Measurements from ENCODE around the gene KLHL8. TPM values are rescaled to one million over a fixed set of nuclear protein-coding genes. Genes with fewer than 3 reads are reported as not detected.

KLHL8 gene
- total RNA-seq, 1 experiment from 2014 or later, result 9.9 TPM

DNA sequence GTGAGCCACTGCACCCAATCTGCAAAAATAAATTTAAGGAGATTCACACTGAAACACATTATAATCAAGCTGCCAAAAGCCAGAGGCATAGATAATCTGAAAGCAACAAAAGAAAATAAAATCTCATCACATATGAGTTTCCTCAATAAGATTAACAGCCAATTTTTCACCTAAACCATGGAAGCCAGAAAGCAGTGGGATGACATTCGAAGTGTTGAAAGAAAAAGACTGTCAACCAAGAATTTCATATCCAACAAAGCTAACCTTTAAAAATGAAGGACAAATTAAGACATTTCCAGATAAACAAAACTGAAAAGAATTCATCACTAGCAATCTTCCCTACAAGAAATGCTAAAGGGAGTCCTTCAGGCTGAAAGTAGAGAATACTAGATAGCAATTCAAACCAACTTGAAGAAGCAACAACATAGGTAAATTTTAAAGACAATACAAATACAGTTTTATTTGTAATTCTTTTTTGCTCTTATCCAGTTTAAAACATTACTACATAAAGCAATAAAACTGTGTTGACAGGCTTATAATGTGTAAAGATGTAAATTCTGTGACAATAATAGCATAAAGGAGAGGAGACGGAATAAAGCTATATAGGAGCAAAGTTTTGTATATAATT is 23.1 kb upstream of the KLHL8 start:
- peaks cover 13% of the 10 kb centered on the region for H3K4me1 Mint-ChIP-seq (ENCODE audit: low read depth, unreplicated experiment)
- no peak overlapping the region for H3K4me3 Mint-ChIP-seq (ENCODE audit: low read depth, unreplicated experiment)
- CTCF ChIA-PET, result interaction anchor here (0.6 kb wide), 1 partner anchor 570 kb away, joined by 3 read pairs; no protein-coding TSS in a partner anchor
- BruUV-seq (replicated peaks), result no TSS peak
- H3K9me3 Mint-ChIP-seq (ENCODE audit: low read depth, unreplicated experiment), result peaks cover 11% of the 10 kb centered on the region
- no peak for DNase-seq
- no peaks in the 10 kb centered on the region for H3K27me3 Mint-ChIP-seq (ENCODE audit: unreplicated experiment)
- H3K27ac Mint-ChIP-seq (ENCODE audit: unreplicated experiment), result no peak overlapping the region
- TF ChIP-seq CTCF (IDR thresholded peaks at IDR 0.05; ENCODE audit: unreplicated experiment), result no peak
- no peaks in the 10 kb centered on the region for H3K36me3 Mint-ChIP-seq (ENCODE audit: insufficient read depth, unreplicated experiment)
- intact Hi-C loops (cut with micrococcal nuclease; ENCODE audit: unreplicated experiment), result no loop called here

DNA sequence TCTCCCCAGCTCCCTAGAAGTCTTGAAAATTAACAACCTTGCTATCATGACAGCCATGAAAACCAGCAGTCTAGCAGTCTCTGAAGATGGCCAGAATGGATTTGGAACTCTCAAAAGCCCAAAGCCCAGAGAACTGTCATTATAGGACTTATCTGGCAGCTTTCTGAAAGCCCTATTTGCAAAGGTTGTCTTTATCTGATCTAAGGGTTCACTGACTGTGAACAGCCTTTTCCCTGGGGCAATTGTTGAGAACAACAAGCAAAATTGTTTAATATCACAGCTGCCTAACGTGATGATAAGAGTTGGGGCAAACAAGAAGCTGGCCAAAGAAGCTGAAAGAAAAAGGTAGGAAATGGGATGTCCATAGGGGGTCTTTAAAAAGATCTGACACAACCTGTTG is 20.9 kb upstream of the KLHL8 start:
- no TSS peak for BruUV-seq (replicated peaks)
- no peak for DNase-seq
- TF ChIP-seq CTCF (IDR thresholded peaks at IDR 0.05; ENCODE audit: unreplicated experiment), result no peak
- Mint-ChIP-seq H3K36me3 (ENCODE audit: insufficient read depth, unreplicated experiment) (no peaks in the 10 kb centered on the region), H3K9me3 (ENCODE audit: low read depth, unreplicated experiment) (peaks cover 11% of the 10 kb centered on the region), H3K27ac (ENCODE audit: unreplicated experiment) (no peak overlapping the region), H3K27me3 (ENCODE audit: unreplicated experiment) (no peaks in the 10 kb centered on the region), H3K4me1 (ENCODE audit: low read depth, unreplicated experiment) (peaks cover 13% of the 10 kb centered on the region), H3K4me3 (ENCODE audit: low read depth, unreplicated experiment) (no peak overlapping the region)
- CTCF ChIA-PET, result no interaction called here
- intact Hi-C loops (cut with micrococcal nuclease; ENCODE audit: unreplicated experiment), result no loop called here

GRCh38 chr4:87240341-87240740 is 19.9 kb upstream of the KLHL8 start:
- no peak overlapping the region for H3K27ac Mint-ChIP-seq (ENCODE audit: unreplicated experiment)
- no TSS peak for BruUV-seq (replicated peaks)
- DNase-seq, result no peak
- H3K4me1 Mint-ChIP-seq (ENCODE audit: low read depth, unreplicated experiment), result peaks cover 13% of the 10 kb centered on the region
- H3K36me3 Mint-ChIP-seq (ENCODE audit: insufficient read depth, unreplicated experiment), result peaks cover 9% of the 10 kb centered on the region
- H3K4me3 Mint-ChIP-seq (ENCODE audit: low read depth, unreplicated experiment), result no peak overlapping the region
- CTCF ChIA-PET, result interaction anchor here (0.8 to 1.0 kb wide), 2 partner anchors 20 to 32 kb away, joined by 3 read pairs; partner anchors contain the start of gene KLHL8
- peaks cover 11% of the 10 kb centered on the region for H3K9me3 Mint-ChIP-seq (ENCODE audit: low read depth, unreplicated experiment)
- no peaks in the 10 kb centered on the region for H3K27me3 Mint-ChIP-seq (ENCODE audit: unreplicated experiment)
- intact Hi-C loops (cut with micrococcal nuclease; ENCODE audit: unreplicated experiment), result no loop called here
- no peak for TF ChIP-seq CTCF (IDR thresholded peaks at IDR 0.05; ENCODE audit: unreplicated experiment)

DNA sequence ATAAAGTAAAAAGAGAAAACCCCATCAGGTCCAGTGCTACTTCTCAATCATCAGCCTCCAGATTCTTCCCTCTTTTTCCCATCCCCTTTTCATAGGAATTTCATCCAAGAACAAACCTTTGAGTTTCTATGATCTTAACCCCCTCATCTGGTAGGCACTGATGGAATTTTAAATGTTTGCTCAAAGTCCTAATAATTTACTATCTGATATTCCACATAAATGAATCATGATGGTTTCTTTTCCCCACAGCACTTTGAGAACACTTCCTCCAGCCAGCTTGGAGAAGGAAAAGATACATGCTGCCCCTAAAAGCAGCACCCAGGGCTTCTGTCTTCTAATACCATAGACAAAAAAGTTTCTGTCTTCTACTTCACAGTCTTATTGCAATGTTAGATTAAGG is 19.4 kb upstream of the KLHL8 start:
- DNase-seq, result no peak
- Mint-ChIP-seq H3K36me3 (ENCODE audit: insufficient read depth, unreplicated experiment) (peaks cover 9% of the 10 kb centered on the region), H3K4me1 (ENCODE audit: low read depth, unreplicated experiment) (peaks cover 13% of the 10 kb centered on the region), H3K27me3 (ENCODE audit: unreplicated experiment) (no peaks in the 10 kb centered on the region), H3K27ac (ENCODE audit: unreplicated experiment) (no peak overlapping the region), H3K4me3 (ENCODE audit: low read depth, unreplicated experiment) (no peak overlapping the region), H3K9me3 (ENCODE audit: low read depth, unreplicated experiment) (peaks cover 11% of the 10 kb centered on the region)
- CTCF ChIA-PET, result interaction anchor here (0.6 to 1.0 kb wide), 2 partner anchors 32 to 262 kb away, joined by 3 read pairs; no protein-coding TSS in a partner anchor
- no TSS peak for BruUV-seq (replicated peaks)
- TF ChIP-seq CTCF (IDR thresholded peaks at IDR 0.05; ENCODE audit: unreplicated experiment), result no peak
- intact Hi-C loops (cut with micrococcal nuclease; ENCODE audit: unreplicated experiment), result loop anchor here (5.0 kb wide), 1 partner anchor 343 kb away; no protein-coding TSS in a partner anchor

Data from Calu3 (cell line).